Activated CD8-positive, alpha-beta memory T cell treated with anti-CD3 and anti-CD28 coated beads, Interleukin-2, amount 50 U/mL, for 4 hours (primary cell): ENCODE measurements around the gene SCGB1D1.

Source experiments
- DNase-seq: peaks from one replicate; pipeline ENCODE4 v3.0.0-alpha.2; 2020

SCGB1D1 gene

DNA sequence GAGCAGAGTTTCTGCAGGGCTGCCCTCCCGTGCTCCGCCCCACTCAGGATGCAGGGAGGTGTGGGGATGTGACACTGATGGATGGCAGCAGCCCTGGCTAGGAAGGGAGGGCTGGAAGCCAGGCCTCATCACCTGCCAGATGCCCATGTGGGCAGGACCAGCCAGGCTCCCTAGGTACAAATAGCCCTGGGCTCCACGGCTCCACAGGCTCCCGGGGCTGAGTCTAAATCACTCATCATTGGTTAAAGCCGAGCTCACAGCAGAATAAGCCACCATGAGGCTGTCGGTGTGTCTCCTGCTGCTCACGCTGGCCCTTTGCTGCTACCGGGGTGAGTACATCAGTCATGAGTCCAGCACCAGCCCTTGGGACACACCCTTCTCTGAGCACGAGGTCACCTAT is at the start of gene SCGB1D1:
Gene SCGB1D1 (plus strand): TSS at position 206 of the 400 bp plus-strand sequence. CDS start 69 bp downstream, at position 275.
- DNase-seq = no peak

DNA sequence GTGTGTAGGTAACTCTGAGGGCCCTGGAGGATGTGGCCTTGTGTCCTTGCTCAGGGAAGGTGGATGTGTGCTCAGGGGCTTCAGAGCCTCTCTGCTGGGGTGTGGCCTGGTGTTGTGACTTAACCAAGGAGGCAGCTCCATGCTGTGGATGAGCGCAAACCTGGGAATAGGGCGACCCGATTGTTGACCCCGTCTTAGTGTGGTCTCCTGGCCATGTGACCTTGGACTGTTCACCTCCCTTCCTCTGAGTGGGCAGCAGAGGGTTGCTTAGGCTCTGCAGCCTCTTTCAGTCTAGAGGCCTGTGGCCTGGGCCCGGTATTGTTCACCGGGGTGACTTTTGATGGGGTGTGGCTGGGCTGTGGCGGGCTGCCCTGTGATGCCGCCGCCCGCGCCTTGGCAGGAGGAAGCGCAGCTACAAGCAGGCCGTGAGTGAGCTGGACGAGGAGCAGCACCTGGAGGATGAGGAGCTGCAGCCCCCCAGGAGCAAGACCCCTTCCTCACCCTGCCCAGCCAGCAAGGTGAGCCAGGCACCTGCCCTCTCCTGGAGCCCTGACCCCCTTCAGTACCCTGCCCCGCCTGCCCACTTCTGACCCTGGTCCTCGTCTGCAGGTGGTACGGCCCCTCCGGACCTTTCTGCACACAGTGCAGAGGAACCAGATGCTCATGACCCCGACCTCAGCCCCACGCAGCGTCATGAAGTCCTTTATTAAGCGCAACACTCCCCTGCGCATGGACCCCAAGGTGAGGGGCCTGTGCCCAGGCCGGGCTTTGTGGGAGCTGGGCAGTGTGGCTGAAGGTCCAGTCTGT is 49.5 kb upstream of the SCGB1D1 start:
- no peak for DNase-seq

DNA sequence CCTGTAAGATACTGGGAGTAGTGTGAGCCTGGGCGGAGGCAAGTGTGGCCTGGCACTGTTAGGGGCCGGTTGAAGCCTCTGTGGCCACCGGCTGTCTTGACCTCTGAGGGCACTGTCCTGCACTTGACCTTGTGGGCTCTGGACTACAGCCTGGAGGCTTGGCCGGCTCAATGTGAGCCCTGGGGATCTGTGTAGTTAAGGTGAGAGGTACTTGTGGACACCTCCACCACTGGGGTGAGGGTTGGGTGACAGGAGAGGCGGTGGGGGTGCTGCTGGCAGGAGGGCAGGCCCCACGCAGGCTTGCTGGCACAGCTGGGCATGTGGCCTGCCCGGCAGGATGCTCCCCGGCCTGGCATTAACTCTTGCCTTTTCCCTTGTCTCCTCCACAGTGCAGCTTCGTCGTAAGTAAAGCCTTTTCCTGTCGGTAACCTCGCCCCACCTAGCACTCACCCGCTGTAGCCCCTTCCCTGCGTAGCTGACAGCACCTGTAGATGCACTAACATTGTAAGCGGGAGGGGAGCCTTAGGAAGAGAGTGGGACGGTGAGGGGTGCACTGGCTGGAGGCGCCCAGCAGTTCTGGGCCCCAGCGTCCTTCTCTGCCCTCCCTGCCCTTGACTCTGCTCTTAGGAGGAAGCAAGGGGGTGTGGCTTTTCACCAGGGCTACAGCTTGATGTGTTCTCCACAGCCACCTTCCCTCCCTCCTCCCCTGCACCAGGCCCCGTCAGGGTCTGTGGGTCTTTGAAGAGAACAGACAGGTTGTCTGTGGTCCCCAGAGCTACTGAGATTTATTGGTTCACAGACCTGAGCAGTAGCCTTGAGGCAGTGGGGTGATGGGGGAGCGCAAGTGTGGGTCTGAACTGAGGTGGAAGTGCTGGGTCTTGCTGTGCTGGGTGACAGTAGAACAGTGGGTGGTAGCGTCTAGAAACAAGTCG is 48.6 kb upstream of the SCGB1D1 start:
- no peak for DNase-seq

GRCh38 chr11:62142043-62142375 is 48.0 kb upstream of the SCGB1D1 start:
- DNase-seq = no peak

- no peak for DNase-seq
Measured at GRCh38 chr11:62142921-62143320, 47.1 kb upstream of the SCGB1D1 start.

GRCh38 chr11:62143727-62144126 is 46.3 kb upstream of the SCGB1D1 start:
- no peak for DNase-seq

DNA sequence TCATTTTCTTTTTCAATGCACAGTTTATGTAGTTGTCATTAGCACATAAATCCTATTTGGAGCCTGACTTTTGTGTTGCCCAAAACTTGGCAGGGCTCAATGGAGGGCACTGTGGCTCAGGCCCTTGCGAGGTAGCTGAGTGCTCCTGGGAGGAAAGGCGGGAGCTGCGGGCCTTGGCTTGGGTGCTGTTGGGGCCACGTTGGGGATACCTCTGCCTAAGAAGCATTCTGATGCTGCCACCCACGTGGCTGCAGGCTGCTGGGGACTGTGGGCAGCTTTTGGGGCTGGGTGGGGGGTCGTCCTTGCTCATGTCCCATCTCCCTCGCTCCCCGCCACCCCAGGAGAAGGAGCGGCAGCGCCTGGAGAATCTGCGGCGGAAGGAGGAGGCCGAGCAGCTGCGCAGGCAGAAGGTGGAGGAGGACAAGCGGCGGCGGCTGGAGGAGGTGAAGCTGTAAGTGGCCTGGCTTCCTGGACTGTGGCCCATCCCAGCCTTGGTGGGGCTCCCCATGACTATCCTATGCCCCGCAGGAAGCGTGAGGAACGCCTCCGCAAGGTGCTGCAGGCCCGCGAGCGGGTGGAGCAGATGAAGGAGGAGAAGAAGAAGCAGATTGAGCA is 45.3 kb upstream of the SCGB1D1 start:
- no peak for DNase-seq

DNA sequence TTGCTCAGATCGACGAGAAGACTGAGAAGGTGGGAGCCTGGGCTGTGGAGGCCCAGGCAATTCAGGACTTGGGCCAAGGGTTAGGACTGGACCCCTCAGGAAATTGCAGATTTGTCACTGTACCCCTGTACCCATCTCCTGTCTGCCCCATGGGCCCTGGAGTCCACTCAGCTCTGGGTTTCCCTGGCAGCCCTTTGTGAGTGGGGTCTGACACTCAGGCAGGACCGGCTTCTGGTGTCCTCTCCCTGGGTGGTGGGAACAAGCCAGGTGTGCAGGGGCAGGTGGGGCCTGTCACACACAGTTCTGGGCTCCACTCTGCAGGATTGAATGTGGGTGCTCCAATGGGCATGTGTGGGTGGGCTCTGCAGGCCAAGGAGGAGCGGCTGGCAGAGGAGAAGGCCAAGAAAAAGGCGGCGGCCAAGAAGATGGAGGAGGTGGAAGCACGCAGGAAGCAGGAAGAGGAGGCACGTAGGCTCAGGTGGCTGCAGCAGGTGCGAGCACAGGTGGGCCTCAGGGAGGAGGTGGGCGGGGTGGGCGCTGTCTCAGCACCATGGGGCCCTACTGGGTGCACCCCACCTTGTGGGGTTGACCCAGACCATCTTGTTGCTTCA is 44.6 kb upstream of the SCGB1D1 start:
- DNase-seq = no peak

- DNase-seq = no peak
Measured at GRCh38 chr11:62146476-62147200, 43.4 kb upstream of the SCGB1D1 start.

GRCh38 chr11:62147545-62147944 is 42.5 kb upstream of the SCGB1D1 start:
- no peak for DNase-seq

- no peak for DNase-seq
Measured at GRCh38 chr11:62148271-62148980, 41.6 kb upstream of the SCGB1D1 start.

- DNase-seq = no peak
Measured at GRCh38 chr11:62149986-62150886, 39.8 kb upstream of the SCGB1D1 start.

DNA sequence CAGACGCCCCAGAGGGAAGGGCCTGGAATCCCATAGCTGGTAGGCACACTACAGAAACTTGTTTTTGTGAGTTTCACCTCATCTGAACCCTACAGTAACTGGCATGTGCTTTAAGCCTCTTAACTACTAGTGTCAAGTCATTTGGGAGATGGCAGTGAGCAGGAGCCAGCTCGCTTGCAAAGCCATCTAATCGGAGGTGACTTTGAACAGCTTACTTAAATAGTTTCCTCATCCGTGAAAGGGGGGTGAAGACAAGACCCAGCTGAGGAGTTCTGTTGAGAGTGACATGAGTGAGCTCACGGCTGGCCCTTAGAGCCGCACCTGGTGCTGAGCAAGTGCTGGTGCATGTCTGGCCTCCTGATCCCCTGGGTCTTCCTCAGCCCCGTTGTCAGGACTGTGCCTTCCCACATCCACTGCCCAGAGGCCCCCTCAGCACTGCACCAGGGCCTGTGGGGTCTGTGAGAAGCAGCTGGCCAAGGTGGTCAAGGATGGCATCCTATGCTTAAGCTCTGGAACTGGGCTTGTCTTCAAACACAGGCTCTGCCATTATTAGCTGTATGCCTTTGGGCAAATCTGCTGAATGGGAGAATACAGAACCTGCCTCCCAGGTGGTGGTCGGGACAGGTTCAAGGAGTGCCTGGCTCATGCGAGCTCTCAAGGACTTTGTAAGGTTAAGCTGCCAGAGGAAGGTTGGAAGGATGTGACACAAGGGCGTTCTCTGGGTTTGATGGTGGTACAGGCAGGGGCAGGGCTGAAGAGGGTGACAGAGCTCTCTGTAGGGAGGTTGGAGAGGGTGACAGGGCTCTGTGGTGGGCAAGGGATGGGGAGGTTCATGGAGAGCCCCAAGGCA is 38.9 kb upstream of the SCGB1D1 start:
- DNase-seq = no peak

GRCh38 chr11:62151737-62152102 is 38.3 kb upstream of the SCGB1D1 start:
- DNase-seq = no peak

DNA sequence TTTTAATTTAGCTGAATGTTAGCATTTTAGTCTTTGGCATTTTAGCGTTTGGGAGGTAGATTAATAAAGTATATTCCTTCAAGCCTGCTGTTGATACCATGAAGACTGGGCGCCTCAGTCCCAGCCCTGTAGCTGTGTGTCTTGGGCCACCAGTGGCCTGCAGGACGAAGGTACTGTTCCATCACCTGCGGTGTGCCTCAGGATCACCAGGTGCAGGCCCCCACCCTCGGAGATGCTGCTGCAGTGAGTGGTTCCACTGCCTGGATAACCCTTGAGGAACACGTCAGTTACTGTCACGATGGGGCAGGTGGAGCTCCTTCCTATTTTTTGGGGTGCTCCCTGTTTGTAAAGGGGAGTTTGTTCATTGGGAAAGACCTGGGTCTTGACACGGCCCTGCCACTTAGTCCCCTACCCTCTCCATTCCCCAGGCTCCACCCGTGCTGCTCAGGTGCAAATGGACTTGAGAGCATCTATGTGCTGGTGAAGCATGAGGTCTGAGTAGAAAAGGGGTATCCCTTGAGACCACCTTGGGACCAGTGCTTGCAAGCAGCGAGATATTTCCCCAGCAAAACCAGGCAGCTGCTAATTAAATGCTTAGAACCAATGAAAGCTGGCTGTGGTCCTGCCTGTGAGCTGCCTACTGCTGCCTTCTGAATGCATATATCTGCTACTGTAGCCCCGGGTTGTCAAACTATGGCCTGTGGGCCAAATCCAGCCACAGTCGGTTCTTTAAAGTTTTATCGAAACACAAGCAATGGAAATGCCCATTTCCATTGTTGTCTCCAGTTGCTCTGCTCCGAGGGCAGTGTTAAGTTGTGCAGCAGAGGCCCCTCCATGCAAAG is 37.5 kb upstream of the SCGB1D1 start:
- no peak for DNase-seq

DNA sequence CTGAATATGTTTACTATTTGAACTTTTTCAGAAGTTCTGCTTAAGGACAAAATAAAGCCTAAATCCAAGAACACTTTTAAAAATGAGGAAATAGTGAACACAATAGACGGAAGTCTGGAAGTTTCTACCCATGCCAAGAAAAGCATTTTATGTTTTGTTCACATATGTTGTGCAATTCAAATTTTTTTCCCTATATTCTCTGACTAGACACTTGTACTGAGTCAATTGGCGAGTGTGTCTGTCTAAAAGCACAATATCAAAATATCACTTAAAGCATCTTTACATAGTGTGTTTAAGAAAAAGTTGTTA is 37.0 kb upstream of the SCGB1D1 start:
- no peak for DNase-seq

DNA sequence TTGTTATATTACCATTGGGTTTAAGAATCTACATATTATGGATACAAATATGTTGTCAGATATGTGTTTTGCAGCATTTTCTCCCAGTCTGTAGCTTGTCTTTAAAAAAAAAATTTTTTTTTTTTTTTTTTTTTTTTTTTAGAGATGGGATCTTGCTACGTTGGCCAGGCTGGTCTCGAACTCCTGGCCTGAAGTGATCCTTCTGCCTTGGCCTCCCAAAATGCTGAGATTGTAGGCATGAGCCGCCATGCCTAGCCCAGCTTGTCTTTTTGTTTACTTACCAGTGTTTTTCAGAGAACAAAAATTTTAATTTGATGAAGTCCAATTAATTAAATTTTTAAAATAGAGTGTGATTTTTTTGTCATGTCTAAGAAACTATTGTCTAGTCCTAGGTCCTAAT is 36.4 kb upstream of the SCGB1D1 start:
- no peak for DNase-seq

DNA sequence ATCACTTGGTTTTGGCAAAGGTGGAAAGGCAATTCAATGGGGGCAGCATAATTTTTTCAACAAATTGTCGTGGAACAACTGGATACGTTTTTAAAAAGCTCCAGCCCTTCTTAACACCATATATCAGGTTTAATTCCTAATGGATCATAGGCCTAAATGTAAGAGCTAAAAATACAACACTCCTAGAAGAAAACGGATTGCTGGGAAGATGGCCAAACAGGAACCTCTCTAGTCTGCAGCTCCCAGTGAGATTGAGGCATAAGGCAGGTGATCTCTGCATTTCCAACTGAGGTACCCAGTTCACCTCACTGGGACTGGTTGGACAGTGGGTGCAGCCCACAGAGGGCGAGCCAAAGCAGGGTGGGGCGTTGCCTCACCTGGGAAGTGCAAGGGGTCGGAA is 32.4 kb upstream of the SCGB1D1 start:
- DNase-seq = no peak

DNA sequence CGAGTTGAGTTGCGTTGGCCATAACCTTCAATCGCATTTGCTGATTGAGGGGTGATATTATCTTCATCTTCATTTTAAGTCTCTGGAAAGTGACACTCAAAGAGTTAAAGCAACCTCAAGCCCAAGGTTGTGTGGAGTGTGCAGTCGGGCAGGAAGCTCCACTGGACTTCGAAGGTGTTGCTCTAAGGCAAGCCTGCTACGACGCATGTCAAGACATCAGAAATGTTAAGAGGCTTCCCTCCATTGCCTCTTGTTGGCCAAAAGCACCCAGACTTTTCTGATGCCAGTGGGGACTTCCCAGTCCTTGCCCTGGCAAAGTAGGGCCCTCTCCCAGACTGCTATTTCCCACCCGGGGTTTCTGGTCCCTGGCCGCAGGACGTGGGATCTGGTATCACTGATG is 23.6 kb upstream of the SCGB1D1 start:
- no peak for DNase-seq
